Renal cortex interstitium (tissue), 11 donors: ENCODE measurements around the gene ATF6B. TPM values are rescaled to one million over a fixed set of nuclear protein-coding genes. Genes with fewer than 3 reads are reported as not detected.

Experiments
- DNase-seq, 11 donors: peaks; one replicate each; pipeline ENCODE4 v3.0.0-alpha.2; 2013; ENCODE audit warnings: low read depth in 9 of 11, low spot score in 4 of 11; ENCODE audit errors: extremely low read depth in 1 of 11
- polyA plus RNA-seq, 3 donors: library from polyadenylated mRNA; unstranded; fragments of 120-200 nt; gene quantifications; one replicate each; pipeline ENCODE4 v1.2.1, GENCODE V29; 2013; ENCODE audit not compliant: insufficient read length in 3 of 3

Gene ATF6B
- polyA plus RNA-seq, 3 donors = 87.2 to 104 (median 92.0) TPM

DNA sequence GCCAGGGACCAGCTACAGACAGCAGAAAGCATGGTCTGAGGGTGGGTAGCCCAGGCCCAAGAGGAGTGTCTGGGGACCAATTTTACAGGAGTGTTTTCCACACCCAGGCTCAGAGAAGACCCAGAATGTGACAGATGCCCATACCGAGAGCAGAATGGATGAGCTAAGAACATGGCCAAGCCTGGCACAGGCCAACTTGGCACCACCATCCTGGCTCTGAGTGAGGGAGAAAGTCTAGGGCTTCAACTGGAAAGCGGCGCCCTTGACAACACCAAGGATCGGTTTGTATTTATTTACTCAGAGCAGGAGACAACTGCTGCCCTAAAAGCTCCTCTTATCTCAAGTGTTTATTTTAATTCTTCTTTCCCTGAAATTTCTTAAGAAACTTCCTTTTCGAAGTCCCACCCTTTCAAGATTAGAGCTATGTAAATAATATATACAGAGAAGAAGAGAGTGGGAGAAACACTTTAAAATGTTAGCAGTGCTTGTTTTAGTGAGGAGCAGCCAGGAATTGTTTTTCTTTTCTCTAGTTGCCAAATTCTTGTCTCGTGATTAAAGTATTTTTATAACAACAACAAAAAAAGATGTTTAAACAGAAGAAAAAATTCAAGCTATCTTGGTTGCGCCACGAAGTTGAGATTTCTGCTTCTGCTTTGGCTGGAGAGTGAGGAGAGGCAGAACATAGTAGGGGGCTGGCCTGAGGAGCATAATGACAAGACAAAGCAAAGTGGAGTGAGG, 35.1 kb downstream of the ATF6B start:
- no peak for DNase-seq

DNA sequence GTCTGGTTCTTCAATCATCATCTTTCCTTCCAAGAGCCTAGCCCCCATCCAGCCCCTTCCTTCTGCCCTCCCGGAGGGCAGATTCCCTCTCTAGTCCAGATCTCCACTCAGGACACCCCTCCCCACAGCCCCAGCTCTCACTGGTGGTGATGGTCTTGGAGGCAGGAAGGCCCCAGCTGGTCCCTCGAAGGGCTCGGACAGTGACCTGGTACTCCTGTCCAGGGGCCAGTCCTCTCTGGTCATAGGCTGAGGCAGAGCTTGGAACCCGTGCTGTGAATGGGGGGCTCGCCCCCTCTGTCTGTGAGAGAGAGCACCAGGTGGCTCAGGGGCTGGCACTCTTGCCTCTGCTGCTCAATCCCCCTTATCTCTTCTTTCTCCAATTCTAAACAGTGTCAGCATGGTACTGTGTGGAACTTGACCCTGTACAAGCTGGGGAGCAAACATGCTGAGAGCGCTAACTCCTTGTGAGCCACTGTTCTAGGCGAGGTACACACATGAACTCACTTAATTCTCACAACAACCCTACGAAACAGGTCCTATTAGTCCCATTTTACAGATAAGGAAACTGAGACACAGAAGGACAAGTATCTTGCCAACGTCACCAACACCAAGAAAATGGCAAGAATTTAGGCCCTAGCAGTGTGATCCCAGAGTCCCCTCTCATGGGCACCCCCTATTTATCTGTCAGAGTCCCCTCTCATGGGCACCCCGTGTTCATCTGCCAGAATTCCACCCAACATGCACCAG, 38.8 kb downstream of the ATF6B start:
- DNase-seq = no peak

DNA sequence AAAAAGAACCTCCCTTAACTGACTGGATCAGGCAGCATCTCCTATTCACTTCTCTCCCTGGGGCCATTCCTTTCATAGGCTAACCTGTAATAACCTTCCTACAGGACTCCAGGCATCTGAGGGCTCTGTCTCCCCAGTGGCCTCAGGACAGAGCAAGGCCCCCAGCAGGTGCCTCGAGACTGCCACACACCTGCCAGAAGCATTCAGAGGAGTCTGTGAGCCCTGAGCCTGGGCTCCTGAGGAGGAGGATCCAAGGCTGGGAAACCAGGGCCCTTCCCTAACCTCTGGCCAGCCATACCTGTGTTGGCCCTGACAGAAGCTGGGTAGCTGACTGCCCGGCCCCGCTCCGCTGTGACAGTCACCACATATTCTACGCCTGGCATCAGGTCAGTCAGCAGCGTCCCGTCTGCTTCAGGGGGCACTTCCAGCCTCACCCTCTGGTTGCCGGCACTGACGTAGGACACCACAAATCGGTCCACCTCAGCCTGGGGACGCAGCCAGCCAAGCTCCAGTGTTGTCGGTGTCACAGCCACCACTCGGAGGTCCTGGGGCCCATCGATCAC, 39.5 kb downstream of the ATF6B start:
- no peak for DNase-seq

DNA sequence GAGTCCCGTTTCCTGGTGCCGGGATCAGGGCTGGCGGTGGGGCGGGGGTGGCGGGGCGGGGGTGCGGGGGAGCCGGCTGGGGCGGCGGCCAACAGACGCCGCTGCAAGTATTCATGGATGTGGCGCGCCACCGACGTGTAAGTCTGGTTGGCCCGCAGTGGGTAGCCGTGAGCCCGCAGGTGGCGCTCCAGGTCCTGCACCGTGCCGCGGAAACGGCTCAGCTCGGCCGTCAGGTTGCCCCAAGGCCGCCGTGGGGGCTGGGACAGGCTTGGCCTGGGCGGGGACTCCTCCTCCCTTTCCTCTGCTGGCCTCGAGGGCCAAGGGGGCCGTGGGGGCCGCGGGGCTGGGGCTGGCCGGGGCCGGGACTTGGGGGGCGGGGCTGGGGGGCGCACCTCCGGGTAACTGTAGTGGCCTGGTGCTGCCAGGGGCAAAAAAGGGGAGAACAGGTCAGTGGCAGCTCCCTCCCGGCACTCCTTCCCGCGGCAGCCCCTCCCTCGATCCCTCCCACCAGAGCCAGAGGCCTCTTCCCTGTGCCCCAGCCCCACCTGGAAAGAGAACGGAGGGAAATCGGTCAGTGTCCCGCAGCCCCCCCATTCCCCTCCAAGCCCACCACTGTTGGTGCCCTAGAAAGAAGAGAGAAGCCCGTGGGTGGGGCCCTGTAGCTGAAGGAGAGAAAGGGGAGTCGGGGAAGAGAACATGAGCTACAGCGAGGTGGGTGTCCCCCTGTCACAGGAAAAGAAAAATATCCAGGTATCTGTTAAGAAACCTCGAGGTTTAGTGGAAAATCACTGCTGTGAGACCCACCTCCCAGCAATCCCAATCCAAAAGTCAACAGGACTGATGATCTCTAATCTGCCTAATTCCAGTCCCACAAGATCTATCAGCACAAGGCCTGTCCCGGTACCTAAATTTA, 40.2 kb downstream of the ATF6B start:
- peak in 7 of 11 donors; percentile 54 to 72 (median 64) for DNase-seq

DNA sequence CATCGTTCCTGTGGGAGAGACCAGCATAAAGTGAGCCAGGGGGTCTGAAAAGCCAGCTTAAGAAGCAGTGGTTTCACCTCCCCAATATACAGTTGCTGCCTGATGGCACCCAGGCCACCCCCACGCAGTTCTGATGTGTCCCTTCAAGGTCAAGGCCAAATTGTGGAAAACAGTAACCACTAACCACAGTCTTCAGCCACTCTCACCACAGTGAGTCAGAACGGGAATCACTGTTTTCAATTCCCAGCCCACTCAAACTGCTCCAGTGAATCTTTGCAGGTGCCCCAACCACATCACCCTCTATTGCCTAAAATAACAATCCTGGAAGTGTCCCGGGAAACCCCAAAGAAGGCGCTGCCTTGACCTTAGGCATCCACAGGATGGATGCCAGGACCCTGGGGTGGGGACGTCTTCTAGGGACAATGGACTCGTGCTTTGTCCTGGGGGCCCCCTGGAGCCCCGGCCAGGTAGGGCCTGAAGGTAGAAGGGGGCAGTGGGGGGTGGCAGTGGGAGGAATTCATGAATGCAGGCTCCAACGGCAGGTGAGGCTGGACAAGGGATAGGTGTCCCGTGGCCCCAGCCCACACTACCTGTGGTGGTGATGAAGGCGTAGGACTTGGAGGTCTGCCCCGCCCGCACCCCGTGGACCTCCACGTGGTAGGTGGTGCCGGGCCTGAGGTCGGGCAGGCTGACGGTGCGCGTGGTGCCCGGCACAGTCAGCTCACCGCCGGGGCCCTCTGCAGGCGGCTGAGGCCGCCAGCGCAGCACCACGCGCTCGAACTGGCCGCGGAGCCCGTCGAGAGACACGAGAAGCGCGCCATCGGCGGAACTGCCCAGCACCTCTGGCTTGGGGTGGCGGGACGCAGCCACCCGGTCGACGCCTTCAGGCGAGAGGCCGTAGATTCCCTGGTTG, 41.1 kb downstream of the ATF6B start:
- no peak for DNase-seq

DNA sequence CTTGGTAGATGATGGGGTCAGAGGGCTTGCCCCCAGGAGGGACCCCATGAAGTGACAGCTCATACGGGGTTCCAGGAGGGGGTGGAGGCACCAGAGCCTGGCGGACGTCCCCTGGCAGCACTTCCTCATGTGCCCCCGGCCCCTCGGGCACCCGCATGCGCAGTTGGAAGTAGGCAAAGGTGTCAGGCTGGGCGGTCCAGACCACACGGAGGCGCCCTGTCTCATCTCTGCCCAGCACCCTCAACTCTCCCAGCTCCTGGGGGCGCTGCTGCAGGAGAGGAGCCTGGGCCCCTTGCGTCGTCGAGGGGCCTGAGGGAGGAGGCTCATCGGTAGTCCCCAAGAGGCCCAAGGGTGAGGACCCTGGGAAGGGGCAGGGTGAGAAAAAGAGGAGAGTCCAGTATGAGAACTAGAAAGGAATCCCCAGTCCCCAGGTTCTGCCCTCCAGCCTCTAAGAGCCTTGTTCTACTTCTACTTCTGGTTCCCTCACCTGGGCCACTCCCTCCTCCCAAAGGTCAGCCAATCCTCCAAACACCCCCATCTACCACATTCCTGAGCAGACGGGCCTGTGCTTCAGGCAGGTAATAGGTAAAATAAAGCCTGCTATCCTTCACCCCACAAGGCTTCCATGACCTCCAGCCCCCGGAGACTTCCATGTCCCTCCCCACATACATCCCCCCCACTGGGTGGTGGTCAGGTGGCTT, 42.1 kb downstream of the ATF6B start:
- no peak for DNase-seq

DNA sequence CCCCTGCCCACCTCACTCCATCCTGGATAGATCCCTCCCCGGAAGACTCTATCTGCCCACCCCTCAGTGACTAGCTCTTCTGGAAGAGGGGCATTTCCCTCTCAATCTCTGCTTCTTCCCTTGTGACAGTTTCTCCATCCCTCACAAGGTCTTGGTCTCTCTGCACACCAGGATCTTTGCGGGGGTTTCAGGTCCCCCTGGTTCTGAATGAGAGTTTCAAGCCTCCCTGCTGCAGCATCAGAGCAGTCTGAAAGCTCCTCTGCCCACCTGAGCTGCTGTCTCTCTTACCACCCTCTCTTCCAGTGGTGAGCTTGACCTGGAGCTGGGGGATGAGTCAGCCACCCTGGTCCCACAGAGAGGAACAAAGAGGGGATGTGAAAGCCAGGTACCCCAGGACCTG, 43.3 kb downstream of the ATF6B start:
- DNase-seq = no peak

DNA sequence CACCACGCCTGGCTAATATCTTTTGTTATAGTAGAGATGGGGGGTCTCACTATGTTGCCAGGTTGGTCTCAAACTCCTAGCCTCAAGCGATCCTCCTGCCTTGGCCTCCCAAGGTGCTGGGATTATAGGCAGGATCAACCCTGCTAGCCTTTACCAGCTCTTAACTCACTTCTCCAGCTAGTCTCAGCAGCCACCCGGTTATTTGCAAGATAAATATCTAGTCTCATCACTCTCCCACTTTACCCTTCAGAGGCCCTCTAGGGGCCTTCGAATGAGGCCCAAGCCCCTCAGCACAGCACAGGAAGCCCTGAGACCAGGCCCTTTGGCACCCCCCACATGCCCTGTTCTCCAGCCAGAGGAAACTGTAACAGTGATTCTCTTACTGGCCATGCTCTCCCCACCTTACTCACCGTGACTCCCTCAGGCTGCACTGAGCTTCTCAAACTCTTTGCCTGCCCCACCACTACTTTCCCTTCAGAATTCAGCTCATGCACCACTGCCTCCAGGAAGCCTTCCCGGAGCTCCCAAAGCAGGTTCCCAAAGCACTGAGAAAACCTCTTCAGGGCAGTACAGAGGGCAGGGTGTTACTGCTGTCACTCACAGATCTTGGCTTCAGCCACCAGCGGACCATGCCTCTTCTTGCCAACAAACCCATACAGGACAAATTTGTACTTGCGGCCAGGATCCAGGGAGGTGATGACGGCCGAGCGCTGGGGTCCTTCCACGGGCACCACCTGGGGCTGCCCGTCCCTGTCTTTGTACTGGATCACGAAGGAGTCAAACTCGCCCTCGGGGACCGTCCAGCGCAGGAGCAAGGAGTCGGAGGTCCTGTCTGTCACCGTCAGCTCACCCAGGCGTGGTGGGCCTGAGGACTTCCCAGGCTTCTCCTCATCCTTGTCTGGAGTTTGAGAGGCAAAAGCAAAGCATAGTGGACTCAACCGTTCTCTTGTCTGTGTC, 44.0 kb downstream of the ATF6B start:
- DNase-seq = no peak

DNA sequence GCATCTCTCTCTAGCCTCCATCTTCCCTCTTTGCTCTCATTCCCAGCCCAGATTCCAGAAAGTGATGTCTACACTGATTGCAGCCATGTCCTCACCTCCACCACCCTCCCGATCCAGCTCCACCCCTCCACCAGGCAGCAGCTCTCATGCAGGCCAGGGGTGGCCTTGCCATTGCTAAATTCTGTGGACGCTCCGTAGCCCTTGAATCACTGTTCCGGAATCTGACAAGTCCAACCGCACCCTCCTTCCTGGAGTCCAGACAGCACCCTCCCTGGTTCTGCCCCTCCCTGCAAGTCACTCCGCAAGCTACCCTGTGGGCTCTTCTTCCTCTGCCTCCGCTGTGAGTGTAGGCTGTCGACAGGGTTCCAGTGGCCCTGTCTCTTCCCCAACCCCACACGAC, 45.1 kb downstream of the ATF6B start:
- no peak for DNase-seq

DNA sequence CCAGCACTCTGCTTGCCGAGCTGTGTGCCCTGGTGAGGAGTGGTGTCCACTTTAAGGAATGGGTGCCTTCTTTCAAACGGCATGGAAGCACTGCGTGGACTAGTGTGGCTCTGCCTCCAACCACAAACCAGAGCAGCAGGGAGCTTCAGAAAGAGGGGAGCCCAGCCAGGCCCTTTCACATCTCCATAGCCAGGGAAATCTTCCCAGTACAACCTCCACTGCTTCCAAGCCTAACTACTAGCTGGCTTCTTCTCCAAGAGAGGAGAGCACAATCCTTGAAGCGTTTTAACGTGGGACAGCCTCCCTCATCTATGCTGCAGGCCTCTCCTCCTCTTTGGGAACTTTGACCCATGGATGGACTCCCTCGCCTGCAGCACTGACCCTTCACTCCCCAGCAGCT, 45.6 kb downstream of the ATF6B start:
- no peak for DNase-seq

DNA sequence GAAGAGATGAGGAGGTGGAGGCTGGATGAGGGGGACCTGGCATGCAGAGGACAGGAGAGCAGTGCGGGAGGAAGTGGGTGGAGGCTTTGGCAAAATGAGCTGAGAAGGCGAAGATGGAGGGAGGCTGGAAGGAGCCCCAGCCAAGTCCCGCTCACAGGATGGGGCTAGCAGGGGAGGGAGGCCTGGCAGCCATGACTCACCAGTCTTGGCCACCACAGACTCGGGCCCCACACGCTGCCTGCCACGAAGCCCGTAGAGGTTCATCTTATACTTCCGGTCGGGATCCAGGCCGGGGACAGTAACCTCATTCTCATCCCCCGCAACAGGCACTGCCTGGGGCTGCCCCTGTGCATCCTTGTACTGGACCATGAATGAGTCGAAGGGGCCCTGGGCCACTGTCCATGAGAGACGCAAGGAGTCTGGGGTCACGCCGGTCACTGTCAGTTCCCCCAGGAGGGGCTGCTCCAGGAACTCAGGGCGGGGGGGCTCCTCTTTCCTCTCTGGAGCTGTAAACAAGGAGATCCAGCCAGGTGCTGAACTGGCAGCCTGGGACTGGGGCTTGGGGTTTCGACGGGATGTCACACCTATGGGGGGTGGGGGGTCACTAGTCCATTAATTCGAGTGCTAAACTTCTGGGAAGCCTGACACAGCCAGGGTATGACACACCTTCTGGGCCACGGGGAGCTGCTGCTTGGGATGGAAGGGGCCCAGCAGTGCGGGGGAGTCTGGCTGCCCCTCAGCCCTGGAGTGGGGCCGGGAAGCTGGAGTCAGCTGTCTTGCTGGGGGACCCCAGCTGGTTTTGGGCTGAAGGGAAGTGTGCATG, 46.7 kb downstream of the ATF6B start:
- DNase-seq = no peak

DNA sequence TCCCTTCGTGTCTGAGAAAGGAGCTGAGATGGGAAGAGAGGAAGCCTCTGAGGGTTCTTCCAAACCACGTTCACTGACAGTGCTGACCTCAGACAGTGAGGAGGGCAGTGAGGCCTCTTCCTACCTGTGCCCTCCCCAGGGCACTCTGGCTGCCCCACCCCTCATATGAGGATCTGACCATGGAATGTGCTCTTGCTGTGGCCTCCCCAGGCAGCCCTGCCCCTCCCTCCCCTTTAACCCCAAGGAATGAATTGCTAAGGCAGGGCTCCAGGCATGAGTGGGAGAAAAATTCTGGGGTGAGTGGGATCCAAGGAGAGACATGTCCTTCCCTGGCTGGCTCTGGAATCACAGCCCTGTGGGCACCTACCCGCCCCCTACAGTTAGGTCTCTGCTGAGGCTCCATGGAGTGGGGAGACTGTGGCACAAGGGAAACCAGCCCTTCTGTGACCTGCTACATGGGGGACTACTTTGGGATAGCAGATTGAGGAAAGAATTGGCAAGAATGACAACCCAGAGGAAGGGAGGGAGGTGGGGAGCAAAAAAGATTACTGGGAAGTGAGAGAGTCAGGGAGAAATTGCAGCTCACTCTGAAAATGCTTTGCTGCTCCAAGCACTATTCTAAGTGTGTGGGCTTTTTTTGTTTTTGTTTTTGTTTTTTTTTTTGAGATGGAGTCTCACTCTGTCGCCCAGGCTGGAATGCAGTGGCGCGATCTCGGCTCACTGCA, 48.3 kb downstream of the ATF6B start:
- no peak for DNase-seq

DNA sequence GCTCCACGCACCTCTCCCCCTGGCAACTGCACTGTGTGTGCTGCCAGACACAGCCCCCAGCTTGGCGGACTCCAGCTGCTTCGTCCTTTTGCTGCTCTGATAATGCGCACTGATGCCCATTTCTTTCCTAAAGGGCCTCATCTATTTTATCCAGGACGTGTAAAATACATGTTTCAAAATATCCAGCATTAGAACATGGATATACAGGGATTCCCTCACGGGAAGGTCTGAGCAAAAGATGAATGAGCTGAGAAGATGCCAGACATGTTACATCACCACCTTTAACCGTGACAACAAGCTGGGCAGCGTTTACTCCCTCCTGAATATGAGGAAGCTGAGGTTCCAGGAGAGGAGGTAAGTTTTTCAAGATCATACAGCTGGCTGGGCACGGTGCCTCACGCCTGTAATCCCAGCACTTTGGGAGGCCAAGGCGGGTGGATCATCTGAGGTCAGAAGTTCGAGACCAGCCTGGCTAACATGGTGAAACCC, 51.7 kb downstream of the ATF6B start:
- no peak for DNase-seq

DNA sequence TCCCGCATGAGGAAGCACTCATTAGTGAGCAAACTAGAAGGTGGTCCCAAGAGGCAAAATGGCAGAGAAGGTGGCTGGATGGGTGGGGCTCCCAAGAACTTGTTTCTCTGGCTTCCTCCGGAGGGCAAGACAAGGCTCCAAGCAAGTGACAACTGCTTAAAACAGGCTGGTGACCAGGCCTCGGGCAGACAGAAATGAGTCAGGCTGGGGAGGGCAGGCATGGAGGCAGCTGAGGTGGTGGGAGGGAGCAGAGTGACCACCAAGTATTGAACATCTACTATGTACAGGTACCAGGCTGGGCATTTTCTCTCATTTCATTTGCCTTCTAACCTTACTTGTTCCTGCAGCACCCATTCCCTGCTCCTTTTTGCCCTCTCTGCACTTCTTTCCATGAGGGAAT, 52.3 kb downstream of the ATF6B start:
- DNase-seq = no peak

DNA sequence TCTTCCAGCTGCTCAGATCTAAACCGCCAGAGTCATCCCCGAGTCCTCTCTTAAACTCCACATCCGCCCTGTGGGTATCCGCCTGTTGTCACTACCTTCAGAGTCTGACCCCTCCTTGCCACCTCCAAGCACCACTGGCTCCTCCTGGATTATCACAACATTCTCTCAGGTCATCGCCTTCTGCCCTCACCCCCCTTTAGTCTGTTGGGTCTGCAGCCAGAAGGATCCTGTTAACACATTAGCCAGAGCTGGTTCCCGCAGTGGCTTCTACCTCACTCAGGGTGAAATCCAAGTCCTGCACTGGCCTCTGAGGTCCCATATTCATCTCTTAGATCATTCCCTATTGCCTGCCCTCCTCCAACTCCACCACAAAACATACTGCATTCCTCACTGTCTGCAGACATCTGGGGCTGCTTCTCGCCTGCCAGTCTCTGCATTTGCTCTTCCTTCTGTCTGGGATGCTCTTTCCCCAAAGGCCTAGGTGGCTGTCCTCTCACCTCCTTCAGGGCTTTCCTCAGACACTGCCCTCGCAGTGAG, 53.0 kb downstream of the ATF6B start:
- no peak for DNase-seq
